GM12878 (cell line): ENCODE results near the gene SLC12A9. TPM values are rescaled to one million over a fixed set of nuclear protein-coding genes. Genes with fewer than 3 reads are reported as not detected.

Experiments used
- ATAC-seq: fragments of 200-7000 bp; cut with Tn5 transposase; 3 replicates; pipeline ENCODE4 v1.9.1; 2020; ENCODE audit warnings: mild to moderate bottlenecking, moderate library complexity
- BruUV-seq: library from RNA; stranded (reverse); fragments of 400-500 nt; replicated peaks from 2 replicates; lab custom pipeline; 2021; lab: Mats Ljungman, UMichigan
- CTCF ChIA-PET: fragments of 300-600 bp; sonication (Branson Sonifier 250); formaldehyde crosslinking; extraction: SDS; loops from one replicate; lab custom pipeline; 2021; ENCODE audit warnings: inconsistent platforms; lab: Yijun Ruan, JAX
- POLR2A ChIA-PET: fragments of 350-600 bp; formaldehyde crosslinking; extraction: SDS; loops from one replicate; lab custom pipeline; 2021; ENCODE audit warnings: inconsistent platforms; lab: Charles Lee
- RAD21 ChIA-PET: fragments of 300-600 bp; sonication (Branson Sonifier 250); formaldehyde crosslinking; loops from one replicate; lab custom pipeline; 2023; ENCODE audit warnings: antibody characterized with exemption; ENCODE audit not compliant: unreplicated experiment; lab: Charles Lee
- SMC1A ChIA-PET: fragments of 300-600 bp; sonication (Branson Sonifier 250); formaldehyde crosslinking; loops from one replicate; lab custom pipeline; 2023; ENCODE audit not compliant: unreplicated experiment, uncharacterized antibody; lab: Charles Lee
- DNase-seq: peaks from one replicate; pipeline ENCODE4 v3.0.0-alpha.2; 2011; ENCODE audit warnings: low read depth, low spot score
- FAIRE-seq: peaks from 3 replicates; lab custom pipeline; 2011; peaks lifted over from hg19 to GRCh38; lab: Jason Lieb, UNC
- H2AFZ ChIP-seq: 2 replicates; pipeline ENCODE4 v1.6.0; 2011; ENCODE audit warnings: low read depth, low read length, control low read depth; ENCODE audit not compliant: control insufficient read depth
- H3K27ac ChIP-seq: 2 replicates; pipeline ENCODE4 v1.5.1; 2011; ENCODE audit warnings: control low read depth; ENCODE audit not compliant: control insufficient read depth, insufficient read depth
- H3K27me3 ChIP-seq, 2 experiments: replicated peaks in 1 of 2; 2 replicates each; pipeline versions ENCODE4 v1.6.0 to v1.6.1; 2011; ENCODE audit warnings: low read length in 1 of 2; ENCODE audit not compliant: control insufficient read depth in 2 of 2, insufficient read depth in 2 of 2
- H3K36me3 ChIP-seq, 2 experiments: 2 replicates each; pipeline ENCODE4 v1.5.1; 2011; ENCODE audit warnings: low read length in 1 of 2; ENCODE audit not compliant: control insufficient read depth in 2 of 2, insufficient read depth in 2 of 2
- H3K4me1 ChIP-seq: 2 replicates; pipeline ENCODE4 v1.6.1; 2011; ENCODE audit warnings: mild to moderate bottlenecking, low read length, moderate library complexity, mixed read lengths; ENCODE audit not compliant: control insufficient read depth, insufficient read depth
- H3K4me2 ChIP-seq: 2 replicates; pipeline ENCODE4 v1.6.0; 2011; ENCODE audit warnings: control low read depth; ENCODE audit not compliant: control insufficient read depth, insufficient read depth
- H3K4me3 ChIP-seq: fragments of 200-600 bp; sonication (generic); 2 replicates; pipeline ENCODE4 v1.5.1; 2016
- H3K79me2 ChIP-seq: 2 replicates; pipeline ENCODE4 v1.6.0; 2011; ENCODE audit warnings: low read length; ENCODE audit not compliant: control insufficient read depth, insufficient read depth
- H3K9ac ChIP-seq: 2 replicates; pipeline ENCODE4 v1.8.0; 2011; ENCODE audit warnings: low read length, control low read depth, mixed read lengths; ENCODE audit not compliant: control insufficient read depth, insufficient read depth
- H3K9me3 ChIP-seq: replicated peaks from 3 replicates; pipeline ENCODE4 v1.5.1; 2011; ENCODE audit warnings: mild to moderate bottlenecking, low read length; ENCODE audit not compliant: control insufficient read depth, insufficient read depth
- H4K20me1 ChIP-seq: 2 replicates; pipeline ENCODE4 v1.6.0; 2011; ENCODE audit not compliant: control insufficient read depth, insufficient read depth
- ATF7 ChIP-seq: fragments of 450-650 bp; IDR thresholded peaks from 2 replicates; pipeline ENCODE4 v1.6.1; 2016; ENCODE audit warnings: low read depth, mild to moderate bottlenecking
- BHLHE40 ChIP-seq, 2 experiments: fragments of 450-650 bp in 1 of 2; IDR thresholded peaks; 2 replicates each; pipeline ENCODE4 v1.6.1; 2011 to 2017; ENCODE audit warnings: low read depth in 2 of 2, borderline replicate concordance in 1 of 2, improper control_type of control experiment in 1 of 2, low read length in 1 of 2, mild to moderate bottlenecking in 1 of 2
- CBX3 ChIP-seq: fragments of 200-600 bp; sonication (generic); IDR thresholded peaks from 2 replicates; pipeline ENCODE4 v1.6.1; 2016; ENCODE audit warnings: low read depth, borderline replicate concordance
- CHD2 ChIP-seq: IDR thresholded peaks from 2 replicates; pipeline ENCODE4 v1.6.1; 2011; ENCODE audit warnings: low read depth, low read length, improper control_type of control experiment, borderline replicate concordance
- E2F8 ChIP-seq: fragments of 450-650 bp; IDR thresholded peaks from 2 replicates; pipeline ENCODE4 v1.6.1; 2018; ENCODE audit warnings: mild to moderate bottlenecking, low read depth, moderate library complexity; ENCODE audit not compliant: partially characterized antibody
- EP300 ChIP-seq, 2 experiments: fragments of 150-350 bp in 1 of 2; IDR thresholded peaks; 2 replicates each; pipeline ENCODE4 v1.6.1; 2011 to 2012; ENCODE audit warnings: low read depth in 2 of 2, low read length in 2 of 2, borderline replicate concordance in 1 of 2, improper control_type of control experiment in 1 of 2, inconsistent platforms in 1 of 2; ENCODE audit not compliant: control insufficient read depth in 1 of 2
- ETV6 ChIP-seq, 2 experiments: fragments of 450-650 bp in 1 of 2; IDR thresholded peaks in 1 of 2; conservative IDR thresholded peaks in 1 of 2; 2 replicates each; pipeline ENCODE4 v1.6.1; 2014; ENCODE audit warnings: antibody characterized with exemption in 1 of 2, borderline replicate concordance in 1 of 2, low read depth in 1 of 2, mild to moderate bottlenecking in 1 of 2, moderate library complexity in 1 of 2
- FOXK2 ChIP-seq: fragments of 450-650 bp; IDR thresholded peaks from 2 replicates; pipeline ENCODE4 v1.6.1; 2017; ENCODE audit warnings: mild to moderate bottlenecking, moderate library complexity
- GATAD2B ChIP-seq: fragments of 450-650 bp; conservative IDR thresholded peaks from 2 replicates; pipeline ENCODE4 v1.6.1; 2017; ENCODE audit warnings: low read depth, mild to moderate bottlenecking, moderate library complexity
- KAT2A ChIP-seq: conservative IDR thresholded peaks from 2 replicates; pipeline ENCODE4 v1.6.1; 2011; ENCODE audit warnings: low read depth, low read length; ENCODE audit not compliant: control insufficient read depth
- NR2C1 ChIP-seq: fragments of 450-650 bp; IDR thresholded peaks from 2 replicates; pipeline ENCODE4 v1.6.1; 2017; ENCODE audit warnings: antibody characterized with exemption, mild to moderate bottlenecking, moderate library complexity
- POLR2AphosphoS2 ChIP-seq: IDR thresholded peaks from 2 replicates; pipeline ENCODE4 v1.6.1; 2011; ENCODE audit warnings: low read depth, mild to moderate bottlenecking, low read length, improper control_type of control experiment, moderate library complexity
- SIX5 ChIP-seq: IDR thresholded peaks from 2 replicates; pipeline ENCODE4 v1.6.1; 2011; ENCODE audit warnings: mild to moderate bottlenecking, low read depth, low read length, moderate library complexity; ENCODE audit not compliant: severe bottlenecking
- SREBF1 ChIP-seq: IDR thresholded peaks from 2 replicates; pipeline ENCODE4 v1.6.1; 2012; ENCODE audit warnings: mild to moderate bottlenecking, low read length
- TARDBP ChIP-seq: IDR thresholded peaks from 2 replicates; pipeline ENCODE4 v1.6.1; 2016; ENCODE audit warnings: borderline replicate concordance
- ZNF274 ChIP-seq: IDR thresholded peaks from one replicate; pipeline ENCODE4 v1.8.0; 2011; ENCODE audit not compliant: insufficient read length, insufficient read depth
- WGBS: methylation state at CpG from one replicate; pipeline ENCODE4 v1.1.6; 2016; ENCODE audit warnings: low lambda C conversion rate; ENCODE audit not compliant: insufficient replicate concordance, insufficient coverage; ENCODE audit errors: missing lambda C conversion rate; 5-methylcytosine and 5-hydroxymethylcytosine counted together
- in situ Hi-C: fragments of 300-500 bp; cut with MboI; formaldehyde crosslinking; loops from 9 replicates; pipeline ENCODE4 v1.14.3; 2018; ENCODE audit warnings: mixed read lengths
- intact Hi-C: fragments of 100-400 bp; cut with micrococcal nuclease; formaldehyde crosslinking; loops from one replicate; pipeline ENCODE4 v1.14.2; 2022; ENCODE audit not compliant: unreplicated experiment
- polyA plus RNA-seq, 11 experiments: library from polyadenylated mRNA; depleted of rRNA in 4 of 11; unstranded in 6 of 11; stranded (reverse) in 5 of 11; fragments of >200 nt; fragmentation: Nextera tagmentation in 4 of 11; fragmentation: Illumina TruSeq in 1 of 11; extraction: Ambion mirVana in 4 of 11; extraction: Trizol in 1 of 11; gene quantifications; 1 replicate in 1 of 11; 2 replicates in 10 of 11; pipeline versions ENCODE4 v1.2.1 to v1.2.3, GENCODE V29; 2011 to 2016; ENCODE audit warnings: inconsistent platforms in 2 of 11, missing spikeins in 2 of 11, low read depth in 1 of 11
- total RNA-seq, 4 experiments: library from RNA; depleted of rRNA in 3 of 4; stranded (reverse); fragments of >200 nt in 3 of 4; fragmentation: Illumina TruSeq in 1 of 4; extraction: Trizol in 1 of 4; gene quantifications; 2 replicates each; pipeline versions ENCODE4 v1.2.1 to v1.2.3, GENCODE V29; 2013 to 2021

The SLC12A9 gene
- total and polyA plus RNA-seq, 10 of the 15 experiments (the other 5 are each of a cell fraction or from before 2014, with no cell fraction given), result 0.24 to 18.5 (median 9.4) TPM

- in situ Hi-C loops, result no loop called here
Measured at GRCh38 chr7:100830396-100830795, 22.1 kb upstream of the SLC12A9 start.

More at GRCh38 chr7:100830396-100830795, 22.1 kb upstream of the SLC12A9 start:
- Histone ChIP-seq H3K27me3 (peaks cover 12% of the 10 kb centered on the region in 2 experiments; a peak in 3 of 4 replicates), H3K4me1 (no peaks in the 10 kb centered on the region), H3K27ac (no peak overlapping the region), H2AFZ (no peak overlapping the region), H3K4me3 (no peak overlapping the region), H3K9me3 (no peaks in the 10 kb centered on the region), H3K4me2 (no peak overlapping the region), H3K9ac (no peak overlapping the region), H3K79me2 (no peaks in the 10 kb centered on the region), H3K36me3 (no peaks in the 10 kb centered on the region), H4K20me1 (no peaks in the 10 kb centered on the region)
- ChIA-PET POLR2A (no interaction called here), SMC1A (no interaction called here), CTCF (no interaction called here), RAD21 (interaction anchor here (2.5 kb wide), 1 partner anchor 27 kb away, joined by 6 read pairs; no protein-coding TSS in a partner anchor)
- WGBS, result 0% methylated on average over 4 of the region's 4 CpGs
- ATAC-seq (no peak), FAIRE-seq (no peak), DNase-seq (no peak)
- intact Hi-C loops, result no loop called here
- no TSS peak for BruUV-seq
- no peak for TF ChIP-seq BHLHE40 (IDR thresholded peaks at IDR 0.05; ENCODE audit: borderline replicate concordance in 1 of 2, low read depth in 2 of 2, low read length in 1 of 2)
- TF ChIP-seq SIX5, result no peak
- no peak for TF ChIP-seq KAT2A
- no peak for TF ChIP-seq SREBF1
- no peak for TF ChIP-seq TARDBP
- TF ChIP-seq CBX3, result no peak
- TF ChIP-seq NR2C1, result no peak
- no peak for TF ChIP-seq ZNF274
- TF ChIP-seq ATF7, result no peak
- no peak for TF ChIP-seq E2F8
- no peak for TF ChIP-seq GATAD2B
- TF ChIP-seq FOXK2, result no peak
- no peak for TF ChIP-seq EP300 (IDR thresholded peaks at IDR 0.05; ENCODE audit: borderline replicate concordance in 1 of 2, control insufficient read depth in 1 of 2, low read depth in 2 of 2, low read length in 2 of 2)
- no peak for TF ChIP-seq ETV6 (conservative IDR thresholded peaks at IDR 0.05 in 1 of 2, IDR thresholded peaks at IDR 0.05 in 1 of 2; ENCODE audit: borderline replicate concordance in 1 of 2, low read depth in 1 of 2)
- no peak for TF ChIP-seq POLR2AphosphoS2
- TF ChIP-seq CHD2, result no peak
